GM10266 (cell line): Measurements from ENCODE around the gene CCBE1.

Source experiments
- DNase-seq: peaks from one replicate; pipeline ENCODE4 v3.0.0; 2012; ENCODE audit errors: extremely low spot score
- CTCF ChIP-seq: IDR thresholded peaks from 2 replicates; pipeline ENCODE4 v1.5.1; 2012; ENCODE audit warnings: mild to moderate bottlenecking, low read depth; ENCODE audit not compliant: control insufficient read depth, insufficient read depth; ENCODE audit errors: missing control alignments

CCBE1 gene

GRCh38 chr18:59383851-59384250 is 313.4 kb downstream of the CCBE1 start:
- no peak for TF ChIP-seq CTCF
- no peak for DNase-seq

DNA sequence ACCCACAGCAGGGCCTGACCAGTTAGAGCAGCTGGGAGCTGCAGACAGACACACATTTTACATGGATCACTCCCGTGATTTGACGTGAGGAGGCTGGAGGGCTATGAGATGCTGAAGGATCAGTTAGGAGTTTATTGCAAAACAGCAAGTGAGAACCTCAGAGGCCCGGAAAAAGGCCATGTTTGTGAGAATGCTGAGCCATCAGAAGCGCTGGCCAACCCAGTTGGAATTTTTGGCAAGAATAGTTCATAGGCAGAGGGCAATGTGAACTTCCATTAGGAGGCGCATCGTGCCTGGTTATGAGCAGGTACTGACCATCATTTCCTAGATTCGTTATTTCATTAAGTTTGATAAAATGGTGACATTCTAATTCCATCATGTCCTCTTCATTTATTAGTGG is 314.8 kb downstream of the CCBE1 start:
- no peak for TF ChIP-seq CTCF
- DNase-seq = no peak

DNA sequence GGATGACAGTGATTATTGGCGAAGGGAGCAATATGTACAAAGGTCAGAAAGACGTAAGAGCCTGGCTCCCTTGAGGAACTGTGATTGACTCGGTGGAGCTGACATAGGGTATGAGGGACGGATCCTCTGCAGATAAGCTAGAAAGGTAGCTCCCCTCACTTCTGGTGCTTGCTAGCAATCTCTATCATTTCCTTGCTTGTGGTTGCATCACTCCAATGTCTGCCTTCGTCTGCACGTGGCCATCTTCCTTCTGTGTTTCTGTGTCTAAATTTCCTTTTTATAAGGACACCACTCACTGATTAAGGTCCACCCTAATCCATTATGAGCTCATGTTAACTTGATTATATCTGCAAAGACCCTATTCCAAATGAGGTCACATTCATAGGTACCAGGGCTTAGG is 315.3 kb downstream of the CCBE1 start:
- DNase-seq = no peak
- TF ChIP-seq CTCF = no peak
